CD4-positive, alpha-beta T cell treated with Interleukin-21 for 1 hour (primary cell): Measurements from ENCODE around the gene DCHS1.

Source experiments
- DNase-seq: peaks from one replicate; pipeline ENCODE4 v3.0.0-alpha.2; 2020

Gene DCHS1

GRCh38 chr11:6627762-6628241 lies 27.8 kb downstream of the DCHS1 start:
- DNase-seq, result peak; percentile 49

GRCh38 chr11:6626971-6627761 lies 28.4 kb downstream of the DCHS1 start:
- DNase-seq, result no peak

GRCh38 chr11:6625832-6626420 lies 29.7 kb downstream of the DCHS1 start:
- DNase-seq, result no peak

GRCh38 chr11:6625156-6625831 lies 30.3 kb downstream of the DCHS1 start:
- no peak for DNase-seq

GRCh38 chr11:6623391-6624363 lies 31.9 kb downstream of the DCHS1 start:
- DNase-seq, result no peak

- no peak for DNase-seq
Observed at GRCh38 chr11:6622261-6623171, 33.1 kb downstream of the DCHS1 start.

- DNase-seq, result no peak
Observed at GRCh38 chr11:6621711-6622211, 33.8 kb downstream of the DCHS1 start.

GRCh38 chr11:6620636-6621035 lies 35.0 kb downstream of the DCHS1 start:
- DNase-seq, result no peak

GRCh38 chr11:6619004-6619745 lies 36.4 kb downstream of the DCHS1 start, which contains the start of gene TPP1:
Gene TPP1, minus strand, starts transcription at chr11:6619422. Its CDS starts 22 bp downstream, at chr11:6619400.
- peak; percentile 94 for DNase-seq

GRCh38 chr11:6618117-6619003 lies 37.2 kb downstream of the DCHS1 start:
- DNase-seq, result peak; percentile 78

- DNase-seq, result no peak
Observed at GRCh38 chr11:6617315-6617781, 38.3 kb downstream of the DCHS1 start.

GRCh38 chr11:6616596-6617250 lies 38.9 kb downstream of the DCHS1 start:
- no peak for DNase-seq

GRCh38 chr11:6615882-6616585 lies 39.6 kb downstream of the DCHS1 start:
- no peak for DNase-seq

GRCh38 chr11:6615046-6615445 lies 40.6 kb downstream of the DCHS1 start:
- DNase-seq, result no peak

- DNase-seq, result no peak
Observed at GRCh38 chr11:6614446-6614845, 41.2 kb downstream of the DCHS1 start.

GRCh38 chr11:6613496-6613895 lies 42.1 kb downstream of the DCHS1 start:
- DNase-seq, result no peak

- DNase-seq, result peak; percentile 95
Observed at GRCh38 chr11:6612213-6613041, 43.2 kb downstream of the DCHS1 start, which contains the start of gene TAF10. Gene TAF10, minus strand, starts transcription at chr11:6612216. Its CDS starts 27 bp downstream, at chr11:6612189.
